ENCODE results near the gene PLD5. TPM values are rescaled to one million over a fixed set of nuclear protein-coding genes. Genes with fewer than 3 reads are reported as not detected.

The PLD5 gene
- total and polyA plus RNA-seq, 2 donors (not counting 3 experiments of a cell fraction or from before 2014, with no cell fraction given), result not detected

DNA sequence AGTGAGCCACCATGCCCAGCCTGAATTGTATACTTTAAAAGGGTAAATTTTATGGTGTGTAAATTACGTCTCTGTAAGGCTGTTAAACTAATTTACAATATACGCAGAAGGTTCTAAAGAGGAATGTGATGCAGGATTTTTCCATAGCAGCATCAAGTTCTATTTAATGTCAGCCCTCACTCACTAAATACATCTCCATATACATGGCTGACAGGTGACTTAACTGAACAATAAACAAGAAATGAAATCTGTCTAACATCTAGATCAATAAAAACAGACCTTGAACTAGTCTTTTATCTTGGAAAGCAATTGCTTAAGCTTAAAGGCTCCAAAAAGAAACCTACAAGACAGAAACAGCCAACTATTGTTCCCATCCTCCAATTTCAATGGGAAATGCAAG lies 404.1 kb downstream of the PLD5 start:
- POLR2A ChIA-PET, result no interaction called here
- H3K9ac ChIP-seq (replicated peaks; ENCODE audit: extremely low read depth, insufficient read depth, low read length), result no peak overlapping the region
- H3K27me3 ChIP-seq (ENCODE audit: control insufficient read depth in 2 of 2, insufficient read depth in 2 of 2, low read length in 2 of 2), result no peaks in the 10 kb centered on the region
- no peaks in the 10 kb centered on the region for H3K9me3 ChIP-seq (replicated peaks; ENCODE audit: control insufficient read depth, insufficient read depth, low read length)
- TF ChIP-seq POLR2A (IDR thresholded peaks at IDR 0.05; ENCODE audit: low read depth, low read length), result no peak
- TF ChIP-seq, protein P1, sequence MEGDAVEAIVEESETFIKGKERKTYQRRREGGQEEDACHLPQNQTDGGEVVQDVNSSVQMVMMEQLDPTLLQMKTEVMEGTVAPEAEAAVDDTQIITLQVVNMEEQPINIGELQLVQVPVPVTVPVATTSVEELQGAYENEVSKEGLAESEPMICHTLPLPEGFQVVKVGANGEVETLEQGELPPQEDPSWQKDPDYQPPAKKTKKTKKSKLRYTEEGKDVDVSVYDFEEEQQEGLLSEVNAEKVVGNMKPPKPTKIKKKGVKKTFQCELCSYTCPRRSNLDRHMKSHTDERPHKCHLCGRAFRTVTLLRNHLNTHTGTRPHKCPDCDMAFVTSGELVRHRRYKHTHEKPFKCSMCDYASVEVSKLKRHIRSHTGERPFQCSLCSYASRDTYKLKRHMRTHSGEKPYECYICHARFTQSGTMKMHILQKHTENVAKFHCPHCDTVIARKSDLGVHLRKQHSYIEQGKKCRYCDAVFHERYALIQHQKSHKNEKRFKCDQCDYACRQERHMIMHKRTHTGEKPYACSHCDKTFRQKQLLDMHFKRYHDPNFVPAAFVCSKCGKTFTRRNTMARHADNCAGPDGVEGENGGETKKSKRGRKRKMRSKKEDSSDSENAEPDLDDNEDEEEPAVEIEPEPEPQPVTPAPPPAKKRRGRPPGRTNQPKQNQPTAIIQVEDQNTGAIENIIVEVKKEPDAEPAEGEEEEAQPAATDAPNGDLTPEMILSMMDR (IDR thresholded peaks at IDR 0.05; ENCODE audit: extremely low read depth in 1 of 2, insufficient read depth in 1 of 2, low read depth in 1 of 2, low read length in 2 of 2), result no peak
- TF ChIP-seq POLR2AphosphoS5 (IDR thresholded peaks at IDR 0.05; ENCODE audit: insufficient read depth, low read depth, low read length), result no peak
- no peak for TF ChIP-seq MYC (IDR thresholded peaks at IDR 0.05; ENCODE audit: low read depth, low read length)
- TF ChIP-seq GATA2 (IDR thresholded peaks at IDR 0.05; ENCODE audit: insufficient read depth, insufficient read length, low read depth, low read length), result no peak
- TF ChIP-seq EZH2 (IDR thresholded peaks at IDR 0.05; ENCODE audit: borderline replicate concordance, low read depth, low read length, severe bottlenecking), result no peak
- no peak for TF ChIP-seq JUN (IDR thresholded peaks at IDR 0.05; ENCODE audit: borderline replicate concordance, insufficient read depth, insufficient read length, low read depth)
- TF ChIP-seq, protein P2, sequence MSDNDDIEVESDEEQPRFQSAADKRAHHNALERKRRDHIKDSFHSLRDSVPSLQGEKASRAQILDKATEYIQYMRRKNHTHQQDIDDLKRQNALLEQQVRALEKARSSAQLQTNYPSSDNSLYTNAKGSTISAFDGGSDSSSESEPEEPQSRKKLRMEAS (IDR thresholded peaks at IDR 0.05; ENCODE audit: insufficient read depth, insufficient read length), result no peak
- no peaks in the 10 kb centered on the region for H3K9me1 ChIP-seq (replicated peaks; ENCODE audit: control insufficient read depth, extremely low read depth, insufficient read depth, low read length)
- DNase-seq (ENCODE audit: low read depth, low spot score) (no peak), FAIRE-seq (no peak)
- H3K27ac ChIP-seq (ENCODE audit: insufficient read depth, low read depth, low read length), result no peak overlapping the region
- BruUV-seq (replicated peaks), result no TSS peak
- intact Hi-C loops (cut with micrococcal nuclease), result no loop called here
- CTCF ChIA-PET, result no interaction called here
- no peaks in the 10 kb centered on the region for H3K4me1 ChIP-seq (ENCODE audit: control insufficient read depth, extremely low read depth, insufficient read depth, low read length)
- H3K4me3 ChIP-seq (replicated peaks in 1 of 3; ENCODE audit: insufficient read depth in 1 of 3, low read depth in 1 of 3, low read length in 3 of 3), result no peak overlapping the region
- H4K20me1 ChIP-seq (replicated peaks; ENCODE audit: control insufficient read depth, extremely low read depth, insufficient read depth, low read length), result no peaks in the 10 kb centered on the region
- H3K4me2 ChIP-seq (ENCODE audit: insufficient read depth, low read length), result no peak overlapping the region
- no peaks in the 10 kb centered on the region for H3K79me2 ChIP-seq (ENCODE audit: control insufficient read depth, insufficient read depth, low read length)
- H2AFZ ChIP-seq (ENCODE audit: low read depth, low read length), result no peak overlapping the region
- dilution Hi-C loops (cut with MboI; ENCODE audit: extremely low pct_ligation_motif_present, low sequenced_read_pairs), result no loop called here
- H3K36me3 ChIP-seq (ENCODE audit: control insufficient read depth in 2 of 2, extremely low read depth in 1 of 2, insufficient read depth in 2 of 2, low read length in 2 of 2), result no peaks in the 10 kb centered on the region

All from endothelial cell of umbilical vein (primary cell).